KOPT-K1 (cell line): ENCODE measurements around the gene SIAH2.
"Not testable (repeated sequence)": the region's sequence is repeated elsewhere in the genome, so short reads cannot be mapped to it uniquely, and the experiment has no call there.

Source experiments
- H3K27ac ChIP-seq: fragments of 200-600 bp; sonication (generic); 2 replicates; pipeline ENCODE4 v1.5.1; 2016; ENCODE audit warnings: antibody characterized with exemption, mild to moderate bottlenecking, low read depth, low read length; ENCODE audit not compliant: poor library complexity, severe bottlenecking
- H3K36me3 ChIP-seq: fragments of 200-600 bp; sonication (generic); 2 replicates; pipeline ENCODE4 v1.5.1; 2017; ENCODE audit warnings: antibody characterized with exemption, mild to moderate bottlenecking, low read length, moderate library complexity; ENCODE audit not compliant: insufficient read depth
- H3K9me3 ChIP-seq: fragments of 200-600 bp; sonication (generic); 2 replicates; pipeline ENCODE4 v1.5.1; 2017; ENCODE audit warnings: antibody characterized with exemption, low read length, mild to moderate bottlenecking; ENCODE audit not compliant: insufficient read depth, poor library complexity, severe bottlenecking

The SIAH2 gene, protein sequence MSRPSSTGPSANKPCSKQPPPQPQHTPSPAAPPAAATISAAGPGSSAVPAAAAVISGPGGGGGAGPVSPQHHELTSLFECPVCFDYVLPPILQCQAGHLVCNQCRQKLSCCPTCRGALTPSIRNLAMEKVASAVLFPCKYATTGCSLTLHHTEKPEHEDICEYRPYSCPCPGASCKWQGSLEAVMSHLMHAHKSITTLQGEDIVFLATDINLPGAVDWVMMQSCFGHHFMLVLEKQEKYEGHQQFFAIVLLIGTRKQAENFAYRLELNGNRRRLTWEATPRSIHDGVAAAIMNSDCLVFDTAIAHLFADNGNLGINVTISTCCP

DNA sequence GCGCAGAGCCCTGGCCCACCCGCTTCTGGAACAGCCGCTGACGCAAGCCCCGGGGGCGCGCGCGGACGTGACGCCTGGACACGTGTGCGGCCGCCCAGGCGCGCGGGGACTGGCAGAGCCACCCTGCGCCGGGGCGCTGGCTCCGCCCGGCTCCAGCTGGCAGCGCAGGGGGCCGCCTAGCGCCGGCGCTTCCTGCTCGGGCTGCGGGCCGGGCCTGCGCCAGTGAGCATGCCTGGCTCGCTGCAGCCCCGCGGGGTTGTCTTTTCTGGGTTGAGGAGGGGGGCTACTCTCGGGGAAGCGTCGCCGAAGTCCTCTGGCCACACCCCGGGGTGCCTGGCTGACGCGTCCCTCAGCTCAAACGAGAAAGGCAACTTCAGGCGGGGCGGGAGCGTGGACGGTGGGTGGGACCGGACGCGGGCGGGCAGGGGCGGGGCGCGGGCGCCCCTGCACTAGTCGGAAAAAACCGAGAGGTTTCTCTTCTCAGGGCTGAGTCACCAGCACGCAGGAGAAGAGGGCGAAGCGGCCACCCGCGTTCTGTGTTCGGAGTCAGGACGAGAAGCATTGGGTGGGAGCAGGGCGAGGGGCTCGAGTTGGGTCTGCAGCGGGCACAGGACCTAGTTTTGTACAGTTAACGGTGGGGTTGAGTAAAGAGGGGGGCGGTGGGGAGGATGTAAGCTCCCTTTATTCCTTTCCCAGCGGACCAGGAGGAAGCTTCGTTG lies at the start of gene SIAH2:
Gene SIAH2 (minus strand): TSS at position 48 of the 719 bp plus-strand sequence. CDS start 320 bp downstream, outside the sequence.
- Histone ChIP-seq H3K27ac (peak within 1 kb of the TSS; percentile 87), H3K9me3 (no peaks in the 10 kb centered on the region), H3K36me3 (peaks cover 9% of the 10 kb centered on the region; the same call in 1 of the 2 replicates)

DNA sequence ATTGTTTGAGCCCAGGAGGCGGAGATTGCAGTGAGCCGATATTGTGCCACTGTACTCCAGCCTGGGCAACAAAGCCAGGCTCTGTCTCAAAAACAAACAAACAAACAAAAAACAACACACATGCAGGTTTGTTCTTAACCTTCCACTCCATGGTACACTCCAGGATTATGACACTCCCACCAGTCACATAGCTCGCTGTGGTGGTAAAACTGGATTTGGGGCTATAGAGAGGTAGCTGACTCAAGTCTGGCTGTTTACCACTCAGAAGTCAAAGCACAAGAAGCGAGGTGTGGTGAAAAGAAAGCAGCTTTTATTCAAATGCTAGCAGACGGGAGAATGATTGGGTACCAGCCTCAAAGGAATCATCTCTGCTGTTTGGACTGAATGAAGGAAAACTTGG lies 49.0 kb upstream of the SIAH2 start:
- Histone ChIP-seq H3K36me3 (no peaks in the 10 kb centered on the region), H3K9me3 (no peaks in the 10 kb centered on the region), H3K27ac (no peak overlapping the region)

DNA sequence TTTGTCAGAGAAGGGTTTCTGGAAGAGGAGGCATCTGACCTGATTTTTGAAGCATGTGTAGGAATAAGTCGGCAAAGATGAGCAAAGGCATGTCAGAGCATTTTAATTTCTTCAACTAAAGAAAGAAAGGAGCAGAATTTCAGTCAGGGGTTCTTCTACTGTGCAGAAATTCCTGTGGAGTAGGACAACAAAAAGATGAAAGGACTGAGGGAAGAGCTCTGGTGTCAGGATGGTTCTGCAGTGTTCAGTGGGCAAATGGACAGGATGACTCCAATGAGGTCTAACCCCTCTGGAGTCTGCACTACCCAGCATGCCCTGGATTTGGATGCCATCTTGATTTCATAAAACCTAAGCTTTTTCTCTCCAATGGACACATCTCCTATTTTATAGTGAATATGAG lies 47.7 kb upstream of the SIAH2 start:
- Histone ChIP-seq H3K9me3 (no peaks in the 10 kb centered on the region), H3K27ac (no peak overlapping the region)

DNA sequence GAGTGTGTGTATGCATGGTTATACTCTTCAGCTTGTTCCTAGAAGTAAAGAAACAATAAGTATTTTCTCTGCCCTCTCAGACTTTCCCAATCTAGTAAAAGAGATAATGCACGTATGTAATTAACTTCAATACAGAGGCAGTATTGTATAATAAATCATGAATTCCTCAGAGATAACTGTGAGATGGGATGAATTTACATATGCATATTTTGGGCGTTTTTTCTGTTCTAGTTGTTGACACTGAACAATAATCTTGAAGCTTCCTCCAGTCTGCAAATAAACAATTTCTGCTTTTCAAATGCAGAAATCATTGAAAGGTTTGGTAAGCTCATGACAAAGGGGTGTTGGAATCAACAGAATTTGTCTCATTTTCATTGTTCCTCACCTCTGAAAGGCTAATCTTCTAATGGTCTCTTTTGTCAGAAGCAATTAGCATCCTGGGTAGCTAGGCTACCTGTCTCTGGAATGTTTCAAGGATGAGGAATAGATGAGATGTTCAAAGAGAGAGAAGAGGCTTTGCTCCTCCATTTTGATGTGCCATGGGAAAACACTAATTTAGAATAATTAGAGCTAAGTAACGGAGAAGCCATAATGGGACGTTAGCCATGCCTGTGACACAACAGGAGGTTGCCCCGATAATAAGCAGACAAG lies 43.3 kb upstream of the SIAH2 start:
- Histone ChIP-seq H3K9me3 (no peaks in the 10 kb centered on the region), H3K27ac (no peak overlapping the region), H3K36me3 (no peaks in the 10 kb centered on the region)

More for the DNA sequence above, 47.7 kb upstream of the SIAH2 start:
- no peaks in the 10 kb centered on the region for H3K36me3 ChIP-seq

GRCh38 chr3:150805354-150805753 lies 42.4 kb upstream of the SIAH2 start:
- Histone ChIP-seq H3K27ac (no peak overlapping the region), H3K36me3 (no peaks in the 10 kb centered on the region), H3K9me3 (no peaks in the 10 kb centered on the region)

GRCh38 chr3:150803440-150803985 lies 40.5 kb upstream of the SIAH2 start:
- Histone ChIP-seq H3K9me3 (no peaks in the 10 kb centered on the region), H3K27ac (no peak overlapping the region), H3K36me3 (no peaks in the 10 kb centered on the region)

DNA sequence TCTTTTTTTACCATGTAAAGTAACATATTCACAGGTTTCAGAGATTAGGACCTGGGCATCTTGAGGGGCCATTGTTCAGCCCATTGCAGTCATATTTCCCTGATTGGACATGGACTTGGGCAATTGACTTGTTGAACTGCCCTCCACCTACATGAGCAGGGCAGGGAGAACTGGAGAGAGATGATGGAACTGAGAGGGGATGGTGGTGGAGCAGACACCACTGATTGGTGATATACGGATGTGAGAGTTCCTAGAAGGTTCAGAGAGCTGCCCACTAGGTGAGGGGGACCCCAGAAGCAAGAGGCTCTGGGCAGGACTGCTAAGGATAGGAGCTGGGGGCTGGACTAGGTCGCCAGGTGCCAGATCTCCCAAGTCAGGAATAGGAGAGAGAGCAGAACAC lies 37.8 kb upstream of the SIAH2 start:
- Histone ChIP-seq H3K36me3 (no peaks in the 10 kb centered on the region), H3K9me3 (no peaks in the 10 kb centered on the region), H3K27ac (no peak overlapping the region)

GRCh38 chr3:150798122-150798618 lies 35.2 kb upstream of the SIAH2 start:
- Histone ChIP-seq H3K27ac (no peak overlapping the region), H3K9me3 (no peaks in the 10 kb centered on the region), H3K36me3 (no peaks in the 10 kb centered on the region)

- H3K36me3 ChIP-seq, result no peaks in the 10 kb centered on the region
- H3K27ac ChIP-seq, result no peak overlapping the region
- no peaks in the 10 kb centered on the region for H3K9me3 ChIP-seq
Observed at GRCh38 chr3:150797155-150797554, 34.2 kb upstream of the SIAH2 start.

DNA sequence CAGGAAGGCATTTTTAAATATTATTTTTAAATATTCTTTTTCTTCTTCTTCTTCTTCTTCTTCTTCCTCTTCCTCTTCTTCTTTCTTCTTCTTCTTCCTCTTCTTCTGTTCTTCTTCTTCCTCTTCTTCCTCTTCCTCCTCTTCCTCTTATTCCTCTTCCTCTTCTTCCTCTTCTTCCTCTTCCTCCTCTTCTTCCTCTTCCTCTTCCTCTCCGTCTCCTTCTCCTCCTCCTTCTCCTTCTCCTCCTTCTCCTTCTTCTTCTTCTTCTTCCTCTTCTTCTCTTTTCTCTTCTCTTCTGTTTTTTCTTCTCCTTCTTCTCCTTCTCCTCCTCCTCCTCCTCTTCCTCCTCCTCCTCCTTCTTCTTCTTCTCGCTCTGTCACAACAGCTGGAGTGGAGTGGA lies 33.6 kb upstream of the SIAH2 start:
- H3K27ac ChIP-seq, H3K36me3 ChIP-seq, H3K9me3 ChIP-seq: not testable (repeated sequence)

DNA sequence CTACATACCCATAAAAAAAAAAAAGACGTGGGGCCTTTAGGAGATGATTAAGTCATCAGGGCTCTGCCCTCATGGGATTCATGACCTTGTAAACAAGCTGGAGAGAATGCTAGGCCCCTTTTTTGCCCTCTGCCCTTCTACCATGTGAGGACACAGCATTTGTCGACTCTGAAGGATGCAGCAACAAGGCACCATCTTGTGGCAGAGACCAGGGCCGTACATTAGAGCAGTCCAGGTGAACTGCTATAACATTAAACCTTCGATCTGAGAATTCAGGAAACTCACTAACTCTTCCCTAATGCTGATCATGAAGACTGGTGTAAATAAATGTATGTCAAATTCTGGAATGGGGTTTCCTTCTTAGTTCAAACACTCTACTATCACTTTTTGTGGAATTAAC lies 30.7 kb upstream of the SIAH2 start:
- Histone ChIP-seq H3K36me3 (no peaks in the 10 kb centered on the region), H3K9me3 (no peaks in the 10 kb centered on the region), H3K27ac (no peak overlapping the region)

DNA sequence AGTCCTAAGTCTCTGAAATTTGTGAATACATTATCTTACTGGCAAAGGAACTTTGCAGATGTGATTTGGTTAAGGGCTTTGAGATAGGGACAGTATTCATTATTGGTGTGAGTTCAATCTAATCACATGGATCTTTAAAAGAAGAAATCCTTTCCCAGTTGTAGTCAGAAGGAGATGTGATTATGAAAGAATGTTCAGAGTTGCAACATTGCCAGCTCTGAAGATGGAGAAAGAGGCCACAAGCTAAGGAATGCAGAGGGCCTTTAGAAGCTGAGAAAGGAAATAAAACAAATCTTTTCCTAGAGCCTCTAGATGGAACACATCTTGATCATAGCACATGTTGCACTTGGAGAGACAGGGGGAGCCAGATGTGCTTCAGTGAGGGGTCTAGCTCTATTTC lies 27.7 kb upstream of the SIAH2 start:
- Histone ChIP-seq H3K27ac (no peak overlapping the region), H3K9me3 (no peaks in the 10 kb centered on the region), H3K36me3 (no peaks in the 10 kb centered on the region)

DNA sequence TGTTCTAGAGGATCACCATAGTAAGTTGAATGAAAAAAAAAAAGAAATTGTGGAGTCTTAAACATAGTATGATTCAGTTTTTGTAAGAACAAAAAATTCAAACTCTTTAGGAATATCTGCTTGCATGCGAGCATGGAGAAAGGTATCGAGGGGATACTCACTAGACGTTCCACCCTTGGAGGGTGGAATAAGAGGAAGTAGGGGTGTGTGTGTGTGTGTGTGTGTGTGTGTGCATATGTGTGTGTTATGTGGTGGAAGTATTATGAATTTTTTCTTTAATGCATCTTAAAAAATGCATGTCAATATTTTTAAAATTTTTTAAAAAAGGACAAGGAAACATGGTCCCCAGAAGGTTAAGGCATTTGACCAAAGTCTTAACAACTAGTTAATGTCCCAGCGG lies 26.5 kb upstream of the SIAH2 start:
- H3K9me3 ChIP-seq, result no peaks in the 10 kb centered on the region
- H3K27ac ChIP-seq, result no peak overlapping the region
- H3K36me3 ChIP-seq, result no peaks in the 10 kb centered on the region

- Histone ChIP-seq H3K27ac (no peak overlapping the region), H3K36me3 (no peaks in the 10 kb centered on the region), H3K9me3 (no peaks in the 10 kb centered on the region)
Observed at GRCh38 chr3:150787741-150788370, 24.9 kb upstream of the SIAH2 start.

GRCh38 chr3:150786791-150787190 lies 23.8 kb upstream of the SIAH2 start:
- no peak overlapping the region for H3K27ac ChIP-seq

More at GRCh38 chr3:150786791-150787190, 23.8 kb upstream of the SIAH2 start:
- no peaks in the 10 kb centered on the region for H3K36me3 ChIP-seq
- no peaks in the 10 kb centered on the region for H3K9me3 ChIP-seq
